Mucosa of descending colon (tissue), 3 donors: Measurements from ENCODE around the gene CUL3. TPM values are rescaled to one million over a fixed set of nuclear protein-coding genes. Genes with fewer than 3 reads are reported as not detected.

Experiments used
- ATAC-seq: fragments of 200-7000 bp; cut with Tn5 transposase; one replicate; pipeline ENCODE4 v1.9.1; 2020; ENCODE audit warnings: mild to moderate bottlenecking, moderate library complexity
- DNase-seq, 3 donors: peaks; one replicate each; pipeline ENCODE4 v3.0.0-alpha.2; 2020
- H3K36me3 ChIP-seq: fragments of 200-600 bp; one replicate; pipeline ENCODE4 v1.8.0; 2021; ENCODE audit warnings: low read depth, mild to moderate bottlenecking
- H3K4me1 ChIP-seq: fragments of 200-600 bp; one replicate; pipeline ENCODE4 v1.8.0; 2021; ENCODE audit warnings: low read depth, mild to moderate bottlenecking
- H3K4me3 ChIP-seq: fragments of 200-600 bp; one replicate; pipeline ENCODE4 v1.8.0; 2021; ENCODE audit warnings: mild to moderate bottlenecking
- H3K9me3 ChIP-seq: fragments of 200-600 bp; one replicate; pipeline ENCODE4 v1.8.0; 2021; ENCODE audit warnings: mild to moderate bottlenecking
- intact Hi-C, 2 donors: fragments of 100-400 bp; cut with DNase I in 1 of 2; cut with micrococcal nuclease in 1 of 2; formaldehyde crosslinking; loops; one replicate each; pipeline versions ENCODE4 v1.11.0 to v1.11.1; 2022; cut with DNase I, micrococcal nuclease
- total RNA-seq, 3 donors: library from RNA; stranded (reverse); fragmentation: NEBNext Ultra II Directional in 2 of 3; extraction: Animal tissue kit (Norgen Biotek cat#: 25700) in 2 of 3; gene quantifications; one replicate each; pipeline versions ENCODE4 v1.2.1 to v1.2.4, GENCODE V29; 2021 to 2023
- TF ChIP-seq, protein P1 (sequence below): fragments of 200-600 bp; IDR thresholded peaks from one replicate; pipeline ENCODE4 v1.8.0; 2022; ENCODE audit warnings: antibody characterized with exemption, mild to moderate bottlenecking
- donor health status: DM: no; HTN: no; CAD: no; lungs with moderate emphysema.
- donor health status: DM: no; HTN: no; CAD: no.
- donor health status: DM: no; HTN: yes; CAD: no.

The CUL3 gene
- total RNA-seq, 3 donors from 2014 or later: 77.3 to 83.5 (median 79.0) TPM

GRCh38 chr2:224598678-224599077 lies 13.5 kb upstream of the CUL3 start:
- TF ChIP-seq, protein P1, sequence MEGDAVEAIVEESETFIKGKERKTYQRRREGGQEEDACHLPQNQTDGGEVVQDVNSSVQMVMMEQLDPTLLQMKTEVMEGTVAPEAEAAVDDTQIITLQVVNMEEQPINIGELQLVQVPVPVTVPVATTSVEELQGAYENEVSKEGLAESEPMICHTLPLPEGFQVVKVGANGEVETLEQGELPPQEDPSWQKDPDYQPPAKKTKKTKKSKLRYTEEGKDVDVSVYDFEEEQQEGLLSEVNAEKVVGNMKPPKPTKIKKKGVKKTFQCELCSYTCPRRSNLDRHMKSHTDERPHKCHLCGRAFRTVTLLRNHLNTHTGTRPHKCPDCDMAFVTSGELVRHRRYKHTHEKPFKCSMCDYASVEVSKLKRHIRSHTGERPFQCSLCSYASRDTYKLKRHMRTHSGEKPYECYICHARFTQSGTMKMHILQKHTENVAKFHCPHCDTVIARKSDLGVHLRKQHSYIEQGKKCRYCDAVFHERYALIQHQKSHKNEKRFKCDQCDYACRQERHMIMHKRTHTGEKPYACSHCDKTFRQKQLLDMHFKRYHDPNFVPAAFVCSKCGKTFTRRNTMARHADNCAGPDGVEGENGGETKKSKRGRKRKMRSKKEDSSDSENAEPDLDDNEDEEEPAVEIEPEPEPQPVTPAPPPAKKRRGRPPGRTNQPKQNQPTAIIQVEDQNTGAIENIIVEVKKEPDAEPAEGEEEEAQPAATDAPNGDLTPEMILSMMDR: no peak
- intact Hi-C loops: no loop called here
- no peak for DNase-seq
- no peak for ATAC-seq
- H3K4me3 ChIP-seq: no peak overlapping the region
- H3K4me1 ChIP-seq: no peaks in the 10 kb centered on the region
- no peaks in the 10 kb centered on the region for H3K9me3 ChIP-seq
- H3K36me3 ChIP-seq: no peaks in the 10 kb centered on the region

DNA sequence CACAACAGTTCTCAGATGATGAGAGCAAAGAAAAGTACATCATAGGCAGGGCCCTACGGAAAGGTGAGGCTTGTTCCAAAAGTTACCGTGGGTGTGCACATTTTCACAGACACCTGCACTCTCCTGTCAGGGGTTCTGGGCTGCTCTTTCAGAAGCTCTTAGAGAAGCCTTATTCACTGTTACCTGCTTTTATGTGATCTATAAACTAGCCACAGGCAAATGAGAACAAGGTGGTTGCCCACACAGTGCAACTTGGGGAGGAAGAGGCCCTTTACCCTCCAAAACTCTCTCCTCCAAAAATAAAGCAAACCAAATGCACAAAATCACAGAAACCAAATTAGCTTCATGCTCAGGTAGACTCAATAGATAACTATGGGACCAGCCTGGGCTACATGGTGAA lies 11.1 kb upstream of the CUL3 start:
- Histone ChIP-seq H3K4me1 (no peaks in the 10 kb centered on the region), H3K4me3 (no peak overlapping the region), H3K36me3 (no peaks in the 10 kb centered on the region), H3K9me3 (no peaks in the 10 kb centered on the region)
- TF ChIP-seq, protein P1: no peak
- intact Hi-C loops: no loop called here
- DNase-seq (no peak), ATAC-seq (no peak)

GRCh38 chr2:224595518-224595917 lies 10.4 kb upstream of the CUL3 start:
- ATAC-seq: no peak
- H3K4me1 ChIP-seq: no peaks in the 10 kb centered on the region
- DNase-seq: no peak
- no peak overlapping the region for H3K4me3 ChIP-seq
- H3K36me3 ChIP-seq: no peaks in the 10 kb centered on the region
- intact Hi-C loops: no loop called here
- H3K9me3 ChIP-seq: no peaks in the 10 kb centered on the region
- TF ChIP-seq, protein P1: no peak

DNA sequence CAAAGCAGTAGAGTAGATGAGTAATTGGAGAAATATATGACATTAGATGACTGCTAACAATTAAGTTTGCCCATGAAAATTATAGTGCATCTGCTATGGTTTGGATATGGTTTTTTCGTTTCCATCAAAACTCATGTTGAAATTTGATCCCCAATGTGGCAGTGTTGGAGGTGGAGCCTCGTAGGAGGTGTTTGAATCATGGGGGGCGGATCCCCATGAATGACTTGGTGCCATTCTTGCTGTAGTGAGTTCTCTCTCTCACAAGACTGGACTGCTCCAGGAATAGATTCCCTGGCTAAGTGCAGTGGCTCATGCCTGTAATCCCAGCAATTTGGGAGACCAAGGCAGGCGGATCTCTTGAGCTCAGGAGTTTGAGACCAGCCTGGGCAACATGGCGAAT lies 9.7 kb upstream of the CUL3 start:
- Histone ChIP-seq H3K36me3 (no peaks in the 10 kb centered on the region), H3K4me1 (no peaks in the 10 kb centered on the region), H3K9me3 (no peaks in the 10 kb centered on the region), H3K4me3 (no peak overlapping the region)
- TF ChIP-seq, protein P1: no peak
- intact Hi-C loops: no loop called here
- no peak for ATAC-seq
- no peak for DNase-seq

DNA sequence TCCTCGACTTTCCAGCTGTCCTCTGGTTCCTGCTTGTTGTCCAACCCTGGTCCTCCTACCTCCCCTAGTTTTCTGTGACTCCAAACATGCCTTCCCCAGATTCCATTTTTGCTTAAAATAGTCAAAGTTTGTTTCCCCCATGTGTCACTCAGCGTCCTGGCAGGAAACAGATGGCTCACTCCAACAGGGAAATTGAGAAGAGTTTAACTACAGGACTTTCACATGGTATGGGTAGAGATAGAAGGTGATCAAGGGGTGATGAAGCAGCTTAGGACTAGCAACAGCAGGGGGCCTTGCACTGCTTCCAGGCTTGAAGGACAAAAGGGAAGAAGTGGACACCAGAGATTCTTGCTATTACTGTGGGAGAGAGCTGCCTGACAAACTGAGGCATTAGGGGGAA lies 6.1 kb upstream of the CUL3 start:
- Histone ChIP-seq H3K4me3 (no peak overlapping the region), H3K9me3 (no peaks in the 10 kb centered on the region), H3K4me1 (peaks cover 7% of the 10 kb centered on the region), H3K36me3 (no peaks in the 10 kb centered on the region)
- no peak for ATAC-seq
- intact Hi-C loops: no loop called here
- DNase-seq: no peak
- TF ChIP-seq, protein P1: no peak

DNA sequence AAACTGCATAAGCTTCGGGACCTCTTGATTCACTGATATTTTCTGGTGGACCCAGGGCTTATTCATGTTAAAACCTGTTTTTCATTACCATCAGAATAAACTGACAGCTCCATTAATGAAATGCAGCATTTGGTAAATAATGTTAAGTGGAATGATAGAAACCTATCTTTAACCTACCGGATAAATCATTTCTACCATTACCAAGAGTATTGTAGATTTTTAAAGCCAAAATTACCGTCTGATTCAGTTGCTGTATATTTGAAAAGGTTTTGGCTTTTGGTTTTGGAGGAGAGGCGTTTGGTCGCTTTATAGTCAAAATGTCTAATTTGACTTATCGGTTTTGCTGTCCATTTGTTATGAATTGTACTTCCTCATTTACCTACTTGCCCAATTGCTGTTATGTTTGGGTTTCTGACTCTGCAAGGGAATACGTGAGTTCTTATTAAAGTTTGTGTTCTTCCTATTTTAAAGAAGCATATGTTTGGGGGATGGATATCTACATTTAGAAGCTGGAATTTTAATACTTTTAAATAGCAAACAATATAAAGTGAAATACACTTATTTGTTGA lies 1.0 kb upstream of the CUL3 start:
- H3K36me3 ChIP-seq: no peaks in the 10 kb centered on the region
- no peaks in the 10 kb centered on the region for H3K9me3 ChIP-seq
- intact Hi-C loops: no loop called here
- peaks cover 18% of the 10 kb centered on the region for H3K4me1 ChIP-seq
- TF ChIP-seq, protein P1: no peak
- DNase-seq (no peak), ATAC-seq (no peak)
- H3K4me3 ChIP-seq: peak overlapping the region; percentile 81
